GM19023 (cell line): ENCODE results near the gene MUC5B.
"Not testable (repeated sequence)": the region's sequence is repeated elsewhere in the genome, so short reads cannot be mapped to it uniquely, and the experiment has no call there.

ENCODE experiments used
- ATAC-seq: cut with Tn5 transposase; IDR thresholded peaks from one replicate; pipeline ENCODE4 v1.9.1; 2021; ENCODE audit warnings: mild to moderate bottlenecking, moderate library complexity; ENCODE audit not compliant: unreplicated experiment

Gene MUC5B

GRCh38 chr11:1201395-1202153 lies 21.3 kb upstream of the MUC5B start:
- no peak for ATAC-seq

GRCh38 chr11:1202154-1202775 lies 20.6 kb upstream of the MUC5B start:
- ATAC-seq, result no peak

- no peak for ATAC-seq
Observed at GRCh38 chr11:1202776-1203504, 19.9 kb upstream of the MUC5B start.

- ATAC-seq, result no peak
Observed at GRCh38 chr11:1203505-1204271, 19.2 kb upstream of the MUC5B start.

GRCh38 chr11:1204381-1205101 lies 18.3 kb upstream of the MUC5B start:
- no peak for ATAC-seq

GRCh38 chr11:1205121-1205986 lies 17.5 kb upstream of the MUC5B start:
- no peak for ATAC-seq

GRCh38 chr11:1205987-1206331 lies 16.9 kb upstream of the MUC5B start:
- ATAC-seq, result no peak

GRCh38 chr11:1206391-1207271 lies 16.2 kb upstream of the MUC5B start:
- ATAC-seq, result no peak

GRCh38 chr11:1207401-1208143 lies 15.3 kb upstream of the MUC5B start:
- ATAC-seq, result no peak

GRCh38 chr11:1208144-1208393 lies 14.8 kb upstream of the MUC5B start:
- no peak for ATAC-seq

GRCh38 chr11:1208394-1209261 lies 14.2 kb upstream of the MUC5B start:
- ATAC-seq, result no peak

- no peak for ATAC-seq
Observed at GRCh38 chr11:1209371-1210057, 13.4 kb upstream of the MUC5B start.

- no peak for ATAC-seq
Observed at GRCh38 chr11:1211838-1212237, 11.0 kb upstream of the MUC5B start.

- ATAC-seq, result not testable (repeated sequence)
Observed at GRCh38 chr11:1215826-1216225, 7.0 kb upstream of the MUC5B start.

GRCh38 chr11:1217151-1217550 lies 5.7 kb upstream of the MUC5B start:
- ATAC-seq, result no peak

- no peak for ATAC-seq
Observed at GRCh38 chr11:1218256-1218787, 4.5 kb upstream of the MUC5B start.
